Smooth muscle cell (in vitro differentiated cells): ENCODE results near the gene IDE. TPM values are rescaled to one million over a fixed set of nuclear protein-coding genes. Genes with fewer than 3 reads are reported as not detected.
A peak's percentile ranks its signal among the peaks of the same experiment; 100 is the strongest.
"Not testable (repeated sequence)": the region's sequence is repeated elsewhere in the genome, so short reads cannot be mapped to it uniquely, and the experiment has no call there.

Experiments
- DNase-seq: peaks from one replicate; lab custom pipeline; 2025; ENCODE audit not compliant: unreplicated experiment; lab: John Stamatoyannopoulos, UW
- H2AFZ ChIP-seq: fragments of 200-600 bp; sonication (generic); 2 replicates; pipeline ENCODE4 v1.6.0; 2016; ENCODE audit warnings: antibody characterized with exemption, low read depth, mild to moderate bottlenecking
- H3F3A ChIP-seq: fragments of 200-600 bp; sonication (generic); 2 replicates; pipeline ENCODE4 v1.6.0; 2017; ENCODE audit warnings: antibody characterized with exemption, low read depth
- H3K27ac ChIP-seq: fragments of 200-600 bp; sonication (generic); 2 replicates; pipeline ENCODE4 v1.5.1; 2016; ENCODE audit warnings: low read depth, mild to moderate bottlenecking
- H3K27me3 ChIP-seq: fragments of 200-600 bp; sonication (generic); 2 replicates; pipeline ENCODE4 v1.6.1; 2016; ENCODE audit warnings: low read depth, mild to moderate bottlenecking
- H3K36me3 ChIP-seq: fragments of 200-600 bp; sonication (generic); 2 replicates; pipeline ENCODE4 v1.5.1; 2016; ENCODE audit warnings: low read depth
- H3K4me1 ChIP-seq: fragments of 200-600 bp; sonication (generic); 2 replicates; pipeline ENCODE4 v1.5.1; 2016; ENCODE audit warnings: low read depth
- H3K4me2 ChIP-seq: fragments of 200-600 bp; sonication (generic); 2 replicates; pipeline ENCODE4 v1.6.0; 2016; ENCODE audit warnings: mild to moderate bottlenecking
- H3K4me3 ChIP-seq: fragments of 200-600 bp; sonication (generic); 2 replicates; pipeline ENCODE4 v1.5.1; 2016; ENCODE audit warnings: mild to moderate bottlenecking
- H3K79me2 ChIP-seq: fragments of 200-600 bp; sonication (generic); 2 replicates; pipeline ENCODE4 v1.6.0; 2016; ENCODE audit warnings: low read depth, mild to moderate bottlenecking
- H3K9ac ChIP-seq: fragments of 200-600 bp; sonication (generic); 2 replicates; pipeline ENCODE4 v1.6.0; 2016; ENCODE audit warnings: low read depth
- H3K9me3 ChIP-seq: fragments of 200-600 bp; sonication (generic); replicated peaks from 2 replicates; pipeline ENCODE4 v1.5.1; 2016; ENCODE audit warnings: low read depth
- H4K20me1 ChIP-seq: fragments of 200-600 bp; sonication (generic); 2 replicates; pipeline ENCODE4 v1.6.0; 2016; ENCODE audit warnings: low read depth
- WGBS: methylation state at CpG from one replicate; pipeline ENCODE4 v1.1.7; 2016; ENCODE audit warnings: low lambda C conversion rate; 5-methylcytosine and 5-hydroxymethylcytosine counted together
- polyA plus RNA-seq: library from polyadenylated mRNA; unstranded; fragments of >200 nt; fragmentation: Nextera tagmentation; extraction: Ambion mirVana; gene quantifications from 2 replicates; pipeline ENCODE4 v1.2.1, GENCODE V29; 2016
- total RNA-seq: library from RNA; depleted of rRNA; stranded (reverse); fragments of >200 nt; gene quantifications from 2 replicates; pipeline ENCODE4 v1.2.3, GENCODE V29; 2014
- TF ChIP-seq, protein P1 (sequence below): fragments of 200-600 bp; sonication (generic); IDR thresholded peaks from 2 replicates; pipeline ENCODE4 v1.5.1; 2017; ENCODE audit warnings: borderline replicate concordance, mild to moderate bottlenecking, antibody characterized with exemption; ENCODE audit not compliant: insufficient read depth, poor library complexity, severe bottlenecking

Gene IDE
- total and polyA plus RNA-seq, 2 experiments from 2014 or later = 12.8 to 30.6 TPM

DNA sequence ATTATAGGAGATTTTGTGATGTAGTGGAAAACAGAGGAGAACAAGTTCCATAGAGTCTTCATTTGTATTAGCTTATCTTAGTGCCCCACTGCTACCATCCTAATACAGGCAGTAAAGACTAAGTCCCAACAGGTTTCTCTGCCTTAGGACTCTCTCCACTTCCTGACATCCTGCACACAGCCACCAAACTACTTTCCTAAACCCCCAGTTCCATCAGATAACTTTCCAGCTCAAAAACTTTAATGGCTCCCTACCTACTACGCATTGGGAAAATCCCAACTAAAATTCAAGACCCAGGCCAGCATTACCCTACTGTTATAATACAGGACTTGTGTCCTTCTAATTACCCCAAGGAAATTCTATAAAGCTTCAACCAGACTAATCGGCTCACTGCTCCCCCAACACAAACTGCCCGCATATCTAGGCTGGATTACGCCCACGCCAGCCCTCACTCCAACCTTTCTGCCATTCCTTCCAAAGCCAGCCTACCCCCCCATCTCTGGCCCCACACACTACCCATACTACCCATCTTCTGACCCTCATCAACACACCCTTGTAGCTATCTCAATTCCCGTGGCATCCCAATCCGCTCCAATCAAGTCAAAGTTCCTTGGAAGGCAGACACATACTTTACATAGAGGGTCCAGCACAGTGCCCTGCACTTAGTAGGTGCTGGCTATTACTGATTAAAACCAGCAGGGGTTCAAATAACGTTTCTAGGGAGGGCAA, 1.4 kb downstream of the IDE start:
- Histone ChIP-seq H3K27ac (peak overlapping the region; percentile 93), H4K20me1 (peaks cover 28% of the 10 kb centered on the region), H3K9me3 (no peaks in the 10 kb centered on the region), H3K79me2 (peaks cover 30% of the 10 kb centered on the region), H3K27me3 (no peaks in the 10 kb centered on the region), H3K4me1 (peaks cover 20% of the 10 kb centered on the region), H3K36me3 (no peaks in the 10 kb centered on the region), H2AFZ (peak overlapping the region; percentile 91), H3F3A (no peaks in the 10 kb centered on the region), H3K9ac (peak overlapping the region; percentile 93), H3K4me2 (peak overlapping the region; percentile 91), H3K4me3 (peak overlapping the region; percentile 70)
- TF ChIP-seq, protein P1, sequence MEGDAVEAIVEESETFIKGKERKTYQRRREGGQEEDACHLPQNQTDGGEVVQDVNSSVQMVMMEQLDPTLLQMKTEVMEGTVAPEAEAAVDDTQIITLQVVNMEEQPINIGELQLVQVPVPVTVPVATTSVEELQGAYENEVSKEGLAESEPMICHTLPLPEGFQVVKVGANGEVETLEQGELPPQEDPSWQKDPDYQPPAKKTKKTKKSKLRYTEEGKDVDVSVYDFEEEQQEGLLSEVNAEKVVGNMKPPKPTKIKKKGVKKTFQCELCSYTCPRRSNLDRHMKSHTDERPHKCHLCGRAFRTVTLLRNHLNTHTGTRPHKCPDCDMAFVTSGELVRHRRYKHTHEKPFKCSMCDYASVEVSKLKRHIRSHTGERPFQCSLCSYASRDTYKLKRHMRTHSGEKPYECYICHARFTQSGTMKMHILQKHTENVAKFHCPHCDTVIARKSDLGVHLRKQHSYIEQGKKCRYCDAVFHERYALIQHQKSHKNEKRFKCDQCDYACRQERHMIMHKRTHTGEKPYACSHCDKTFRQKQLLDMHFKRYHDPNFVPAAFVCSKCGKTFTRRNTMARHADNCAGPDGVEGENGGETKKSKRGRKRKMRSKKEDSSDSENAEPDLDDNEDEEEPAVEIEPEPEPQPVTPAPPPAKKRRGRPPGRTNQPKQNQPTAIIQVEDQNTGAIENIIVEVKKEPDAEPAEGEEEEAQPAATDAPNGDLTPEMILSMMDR = no peak
- peak; percentile 18 for DNase-seq
- WGBS = 24% methylated on average over 8 of the region's 8 CpGs

DNA sequence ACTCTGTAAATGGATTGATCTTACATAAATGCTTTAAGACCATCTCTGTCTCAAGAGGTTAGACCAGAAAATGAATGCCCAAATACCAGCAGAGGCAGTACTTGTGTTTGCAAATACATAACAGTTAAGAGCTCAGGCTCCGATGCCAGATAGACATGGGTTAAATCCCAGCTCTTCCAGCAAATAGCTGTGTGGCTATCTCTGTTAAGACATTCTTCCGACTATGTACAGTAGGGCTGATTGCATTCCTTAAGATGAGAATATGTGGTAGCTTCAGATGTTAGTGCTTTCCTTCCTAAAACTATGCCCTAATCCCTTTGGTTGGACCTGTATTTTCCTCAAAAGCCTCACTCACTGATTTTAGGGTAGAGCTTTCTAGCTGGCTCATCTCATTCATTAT, 2.2 kb downstream of the IDE start:
- Histone ChIP-seq H3K9ac (no peak overlapping the region), H3K27ac (no peak overlapping the region), H3K36me3 (no peaks in the 10 kb centered on the region), H3K4me1 (peaks cover 20% of the 10 kb centered on the region), H3K9me3 (no peaks in the 10 kb centered on the region), H3K79me2 (peaks cover 39% of the 10 kb centered on the region), H3F3A (no peaks in the 10 kb centered on the region), H2AFZ (no peak overlapping the region), H3K27me3 (no peaks in the 10 kb centered on the region), H3K4me2 (peak overlapping the region; percentile 91), H3K4me3 (peak overlapping the region; percentile 70), H4K20me1 (peaks cover 36% of the 10 kb centered on the region)
- 10% methylated on average over 2 of the region's 2 CpGs for WGBS
- DNase-seq = no peak
- TF ChIP-seq, protein P1 = no peak

DNA sequence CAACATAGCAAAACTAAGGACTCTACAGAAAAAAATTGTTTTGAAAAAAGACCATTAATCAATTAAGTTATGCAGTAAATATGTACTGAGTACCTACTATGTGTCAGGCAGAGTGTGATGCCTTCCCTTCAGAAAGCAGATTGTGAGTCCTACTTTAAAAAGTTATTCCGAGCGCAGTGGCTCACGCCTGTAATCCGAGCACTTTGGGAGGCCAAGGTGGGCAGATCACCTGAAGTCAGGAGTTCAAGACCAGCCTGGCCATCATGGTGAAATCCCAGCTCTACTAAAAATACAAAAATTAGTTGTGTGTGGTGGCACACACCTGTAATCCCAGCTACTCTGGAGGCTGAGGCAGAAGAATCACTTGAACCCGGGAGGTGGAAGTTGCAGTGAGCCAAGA, 4.2 kb downstream of the IDE start:
- not testable (repeated sequence) for H3K4me2 ChIP-seq, H3F3A ChIP-seq, H3K36me3 ChIP-seq, H3K9me3 ChIP-seq, DNase-seq, H3K27ac ChIP-seq, H2AFZ ChIP-seq, H3K27me3 ChIP-seq, H3K9ac ChIP-seq, H3K4me3 ChIP-seq
- H4K20me1 ChIP-seq = peaks cover 40% of the 10 kb centered on the region
- peaks cover 55% of the 10 kb centered on the region for H3K79me2 ChIP-seq
- peaks cover 14% of the 10 kb centered on the region for H3K4me1 ChIP-seq
- WGBS = 98% methylated on average over 5 of the region's 5 CpGs

DNA sequence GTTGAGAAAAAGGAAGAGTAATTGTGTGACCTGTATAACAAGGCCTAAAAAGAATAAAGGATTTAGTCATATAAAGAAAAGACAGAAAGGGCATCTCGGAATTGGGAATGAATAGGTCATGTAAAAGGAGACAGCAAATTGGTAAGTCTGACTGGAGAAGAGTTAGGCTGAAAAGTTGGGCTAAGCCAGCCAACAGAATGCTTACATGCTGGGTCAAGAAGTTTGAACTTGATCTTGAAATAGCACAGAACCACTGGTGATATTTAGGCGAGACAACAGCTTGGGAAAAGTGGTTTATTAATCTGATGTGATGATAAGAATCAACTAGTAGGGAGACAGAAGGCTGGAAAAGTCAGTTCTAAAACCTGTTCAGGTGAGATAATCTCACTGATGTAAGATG, 4.8 kb downstream of the IDE start:
- Histone ChIP-seq H4K20me1 (peaks cover 41% of the 10 kb centered on the region), H3K4me1 (peaks cover 14% of the 10 kb centered on the region), H3K36me3 (no peaks in the 10 kb centered on the region), H3K4me3 (no peak overlapping the region), H3F3A (no peaks in the 10 kb centered on the region), H3K27me3 (no peaks in the 10 kb centered on the region), H3K9me3 (no peaks in the 10 kb centered on the region), H3K9ac (no peak overlapping the region), H2AFZ (no peak overlapping the region), H3K27ac (no peak overlapping the region), H3K4me2 (no peak overlapping the region), H3K79me2 (peaks cover 56% of the 10 kb centered on the region)
- TF ChIP-seq, protein P1 = no peak
- DNase-seq = no peak
- 88% methylated on average over 2 of the region's 2 CpGs for whole genome bisulfite sequencing
